Vagina (tissue), 2 donors: Measurements from ENCODE around the gene LYL1. TPM values are rescaled to one million over a fixed set of nuclear protein-coding genes. Genes with fewer than 3 reads are reported as not detected.

Source experiments
- DNase-seq, 2 donors: peaks; one replicate each; pipeline ENCODE4 v3.0.0-alpha.2; 2017; ENCODE audit errors: extremely low spot score in 2 of 2
- H3K27ac ChIP-seq: fragments of 200-600 bp; sonication (generic); one replicate; pipeline ENCODE4 v1.5.1; 2019
- H3K27me3 ChIP-seq: fragments of 200-600 bp; sonication (generic); one replicate; pipeline ENCODE4 v1.5.1; 2019
- H3K36me3 ChIP-seq, 2 donors: fragments of 200-600 bp; sonication (generic); one replicate each; pipeline ENCODE4 v1.5.1; 2017 to 2019
- H3K4me1 ChIP-seq: fragments of 200-600 bp; sonication (generic); one replicate; pipeline ENCODE4 v1.5.1; 2019
- H3K4me3 ChIP-seq, 2 donors: fragments of 200-600 bp; sonication (generic); 1 replicate in 1 of 2; 2 replicates in 1 of 2; pipeline ENCODE4 v1.5.1; 2016 to 2019
- H3K9me3 ChIP-seq: fragments of 200-600 bp; sonication (generic); one replicate; pipeline ENCODE4 v1.5.1; 2019
- CTCF ChIP-seq, 3 experiments: fragments of 450-650 bp in 2 of 3; fragments of 200-600 bp in 1 of 3; sonication (generic) in 1 of 3; IDR thresholded peaks; one replicate each; pipeline ENCODE4 v1.5.1; 2017 to 2019; ENCODE audit warnings: antibody characterized with exemption in 3 of 3, mild to moderate bottlenecking in 2 of 3, moderate library complexity in 2 of 3
- POLR2A ChIP-seq, 2 donors: fragments of 450-650 bp; IDR thresholded peaks; one replicate each; pipeline ENCODE4 v1.6.1; 2017; ENCODE audit warnings: antibody characterized with exemption in 2 of 2, mild to moderate bottlenecking in 2 of 2, moderate library complexity in 2 of 2
- POLR2AphosphoS5 ChIP-seq, 2 donors: sonication (generic); formaldehyde crosslinking; IDR thresholded peaks; one replicate each; pipeline ENCODE4 v1.9.0; 2017; ENCODE audit warnings: antibody characterized with exemption in 2 of 2, mild to moderate bottlenecking in 2 of 2, low read depth in 1 of 2; ENCODE audit not compliant: insufficient read depth in 1 of 2
- intact Hi-C: fragments of 100-400 bp; cut with DNase I; formaldehyde crosslinking; loops from one replicate; pipeline ENCODE4 v1.15.1; 2023
- total RNA-seq: library from RNA; depleted of rRNA; stranded (reverse); fragments of >200 nt; gene quantifications from one replicate; pipeline ENCODE4 v1.2.3, GENCODE V29; 2016

LYL1 gene
- total RNA-seq, 1 donor from 2014 or later, result 11.5 TPM

GRCh38 chr19:13053761-13054625 is 48.7 kb downstream of the LYL1 start:
- no peaks in the 10 kb centered on the region for H3K9me3 ChIP-seq
- peak overlapping the region in 1 of 2 donors; percentile 26 for H3K4me3 ChIP-seq
- no peak for DNase-seq
- H3K4me1 ChIP-seq, result peaks cover 98% of the 10 kb centered on the region
- TF ChIP-seq CTCF (IDR thresholded peaks at IDR 0.05) (no peak), POLR2A (IDR thresholded peaks at IDR 0.05) (no peak), POLR2AphosphoS5 (IDR thresholded peaks at IDR 0.05; ENCODE audit: insufficient read depth in 1 of 2, low read depth in 1 of 2) (peak; percentile 7 to 62)
- no peaks in the 10 kb centered on the region for H3K36me3 ChIP-seq
- intact Hi-C loops, result no loop called here
- H3K27me3 ChIP-seq, result no peaks in the 10 kb centered on the region
- H3K27ac ChIP-seq, result peak overlapping the region; percentile 96

- Histone ChIP-seq H3K9me3 (no peaks in the 10 kb centered on the region), H3K36me3 (no peaks in the 10 kb centered on the region), H3K27me3 (no peaks in the 10 kb centered on the region), H3K4me3 (no peak overlapping the region), H3K4me1 (peaks cover 95% of the 10 kb centered on the region), H3K27ac (peak overlapping the region; percentile 96)
- DNase-seq, result no peak
- no peak for TF ChIP-seq CTCF (IDR thresholded peaks at IDR 0.05)
- TF ChIP-seq POLR2AphosphoS5 (IDR thresholded peaks at IDR 0.05; ENCODE audit: insufficient read depth in 1 of 2, low read depth in 1 of 2), result no peak
- TF ChIP-seq POLR2A (IDR thresholded peaks at IDR 0.05), result no peak
- intact Hi-C loops, result no loop called here
These were observed 49.4 kb downstream of the LYL1 start for GRCh38 chr19:13053238-13053637.

- Histone ChIP-seq H3K4me1 (peaks cover 95% of the 10 kb centered on the region), H3K9me3 (no peaks in the 10 kb centered on the region), H3K4me3 (no peak overlapping the region), H3K27me3 (no peaks in the 10 kb centered on the region), H3K27ac (peak overlapping the region; percentile 96), H3K36me3 (no peaks in the 10 kb centered on the region)
- DNase-seq, result no peak
- intact Hi-C loops, result no loop called here
- no peak for TF ChIP-seq CTCF (IDR thresholded peaks at IDR 0.05)
- no peak for TF ChIP-seq POLR2A (IDR thresholded peaks at IDR 0.05)
- no peak for TF ChIP-seq POLR2AphosphoS5 (IDR thresholded peaks at IDR 0.05; ENCODE audit: insufficient read depth in 1 of 2, low read depth in 1 of 2)
These were observed 50.0 kb downstream of the LYL1 start for GRCh38 chr19:13052447-13053175.

GRCh38 chr19:13051557-13052165 is 51.0 kb downstream of the LYL1 start:
- Histone ChIP-seq H3K9me3 (no peaks in the 10 kb centered on the region), H3K36me3 (no peaks in the 10 kb centered on the region), H3K4me3 (peak overlapping the region; percentile 7 to 23), H3K27ac (peak overlapping the region; percentile 96), H3K27me3 (no peaks in the 10 kb centered on the region), H3K4me1 (peaks cover 95% of the 10 kb centered on the region)
- no peak for DNase-seq
- intact Hi-C loops, result no loop called here
- TF ChIP-seq POLR2AphosphoS5 (IDR thresholded peaks at IDR 0.05; ENCODE audit: insufficient read depth in 1 of 2, low read depth in 1 of 2) (peak; percentile 45 to 69), POLR2A (IDR thresholded peaks at IDR 0.05) (no peak)

- H3K9me3 ChIP-seq, result no peaks in the 10 kb centered on the region
- intact Hi-C loops, result no loop called here
- H3K36me3 ChIP-seq, result no peaks in the 10 kb centered on the region
- H3K27me3 ChIP-seq, result no peaks in the 10 kb centered on the region
- DNase-seq, result no peak
- TF ChIP-seq CTCF (IDR thresholded peaks at IDR 0.05) (no peak), POLR2AphosphoS5 (IDR thresholded peaks at IDR 0.05; ENCODE audit: insufficient read depth in 1 of 2, low read depth in 1 of 2) (no peak), POLR2A (IDR thresholded peaks at IDR 0.05) (no peak)
- H3K4me1 ChIP-seq, result peaks cover 95% of the 10 kb centered on the region
- H3K4me3 ChIP-seq, result no peak overlapping the region
- H3K27ac ChIP-seq, result peak overlapping the region; percentile 96
These were observed 52.4 kb downstream of the LYL1 start for GRCh38 chr19:13050274-13050673.
